GM18951 (cell line): ENCODE results near the gene LMX1A.

ENCODE experiments used
- POLR2A ChIP-seq: IDR thresholded peaks from 4 replicates; pipeline ENCODE4 v1.6.1; 2011; ENCODE audit warnings: mild to moderate bottlenecking; ENCODE audit not compliant: insufficient read length, insufficient read depth; ENCODE audit errors: extremely low read depth
- in situ Hi-C: fragments of 300-500 bp; cut with MboI; formaldehyde crosslinking; loops from one replicate; pipeline ENCODE4 v1.12.0; 2022; ENCODE audit warnings: low sequenced_read_pairs, mixed read lengths, inconsistent platforms; ENCODE audit not compliant: unreplicated experiment

LMX1A gene

DNA sequence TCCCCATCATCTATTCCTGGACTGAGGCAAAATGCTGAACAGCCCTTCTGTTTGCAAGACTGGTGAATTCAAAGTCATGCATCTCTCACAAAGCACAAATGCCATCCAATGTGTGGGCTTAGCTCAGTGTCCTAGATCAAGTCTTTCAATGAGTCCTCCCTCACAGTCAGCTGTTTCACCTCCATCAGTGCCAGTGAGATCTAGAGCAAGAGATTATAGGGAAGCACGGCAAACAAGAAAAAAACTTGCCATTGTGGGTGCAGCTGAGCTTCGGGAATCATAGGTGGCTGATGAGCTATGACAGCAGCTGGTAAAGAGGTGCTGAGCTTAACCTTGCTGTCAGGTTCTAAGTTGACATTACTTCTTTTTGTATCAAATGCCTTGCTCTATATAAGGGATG is 130.2 kb downstream of the LMX1A start:
- no peak for TF ChIP-seq POLR2A
- in situ Hi-C loops = no loop called here

DNA sequence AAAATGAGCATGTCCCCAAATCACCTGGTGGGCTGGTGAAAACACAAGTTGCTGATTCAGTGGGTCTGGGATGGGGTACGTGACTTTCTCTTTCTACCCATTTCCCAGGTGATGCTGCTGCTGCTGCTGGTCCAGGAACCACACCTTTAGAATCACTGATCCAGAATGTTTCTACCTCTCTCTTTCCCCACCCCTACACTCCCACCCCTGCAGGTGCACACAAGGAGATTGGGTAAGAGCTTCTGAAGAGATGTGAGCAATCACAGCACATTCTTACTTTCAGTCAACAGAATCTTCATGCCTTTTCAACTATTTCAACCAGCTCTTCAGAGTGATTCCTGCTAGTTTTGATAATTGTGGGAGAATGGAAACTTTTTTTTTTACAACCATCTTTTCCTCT is 130.9 kb downstream of the LMX1A start:
- TF ChIP-seq POLR2A = no peak

DNA sequence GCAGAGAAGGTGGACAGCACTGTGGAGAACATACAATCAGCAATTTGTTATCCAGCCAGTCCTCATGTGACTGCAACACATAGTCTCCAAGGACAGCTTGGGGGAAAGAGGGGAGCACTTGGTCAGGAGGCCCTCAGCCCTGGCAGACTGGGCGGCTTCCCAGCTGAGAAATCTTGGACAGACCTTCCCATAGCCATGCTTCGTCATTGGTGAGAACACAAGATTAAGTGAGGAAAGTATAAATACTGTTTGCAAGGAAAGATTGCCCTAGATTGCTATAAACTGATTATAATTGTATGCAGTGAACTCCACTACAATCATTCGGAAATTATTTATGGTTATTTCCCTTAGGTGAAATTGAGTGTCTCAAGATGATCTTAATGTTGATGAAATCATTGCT is 131.5 kb downstream of the LMX1A start:
- TF ChIP-seq POLR2A = no peak
- in situ Hi-C loops = no loop called here

More for the DNA sequence above, 130.9 kb downstream of the LMX1A start:
- in situ Hi-C loops = no loop called here

DNA sequence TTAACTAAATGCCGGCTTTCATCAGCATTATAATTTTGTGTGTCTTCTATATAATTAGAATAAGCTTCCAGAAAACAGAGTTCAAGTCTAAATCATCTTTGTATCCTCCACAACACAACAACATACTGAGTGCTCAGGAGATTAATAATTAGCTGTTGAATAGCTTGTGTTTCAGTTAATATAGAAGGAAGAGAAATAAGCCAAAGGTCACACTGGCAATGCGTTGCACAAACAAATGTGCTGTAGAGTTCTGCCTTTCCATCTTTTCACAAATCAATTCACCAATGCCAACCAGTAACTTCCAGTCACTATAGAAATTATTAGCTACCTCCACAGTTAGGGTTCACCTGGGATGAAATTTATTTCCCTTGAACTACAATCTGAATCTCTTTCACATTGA is 132.0 kb downstream of the LMX1A start:
- in situ Hi-C loops = no loop called here
- TF ChIP-seq POLR2A = no peak

DNA sequence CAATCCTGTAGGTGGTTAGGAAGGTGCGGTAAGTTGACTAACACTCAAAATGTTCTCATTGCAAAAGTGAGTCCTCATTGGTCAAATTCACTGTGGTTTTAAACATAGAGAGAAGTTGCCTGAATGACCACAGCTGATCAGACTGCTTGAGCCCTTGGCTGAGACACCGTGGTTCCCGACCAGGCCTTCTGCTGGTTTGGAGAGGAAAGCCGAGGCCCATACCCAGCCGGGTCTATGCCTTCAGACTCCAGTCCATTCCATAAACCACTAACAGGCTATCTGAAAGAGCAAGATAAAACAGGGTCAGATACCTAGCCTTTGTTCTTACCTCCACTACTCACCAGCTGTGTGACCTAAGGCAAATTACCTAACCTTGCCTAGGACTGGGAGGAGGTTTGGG is 133.9 kb downstream of the LMX1A start:
- TF ChIP-seq POLR2A = no peak

DNA sequence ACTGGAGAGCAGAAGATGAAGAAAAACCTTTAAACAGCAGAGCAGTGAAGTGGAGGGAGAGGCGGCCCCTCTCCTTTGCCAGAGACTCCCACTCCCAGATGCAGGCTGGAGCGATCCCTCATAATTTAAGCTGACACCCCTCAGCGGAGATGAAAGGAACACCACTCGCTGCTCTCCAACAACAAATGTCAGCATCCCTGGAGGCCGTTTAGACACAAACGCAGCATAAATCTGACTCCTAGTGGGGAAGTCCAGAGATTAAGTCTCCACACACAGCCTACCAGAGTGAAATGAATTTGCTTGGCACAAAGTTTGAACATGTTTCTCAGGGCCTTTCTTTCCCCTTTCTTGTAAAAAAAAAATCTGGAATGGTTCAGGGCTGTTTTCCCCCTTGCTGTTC is 137.8 kb downstream of the LMX1A start:
- no peak for TF ChIP-seq POLR2A

More for the DNA sequence above, 133.9 kb downstream of the LMX1A start:
- in situ Hi-C loops = no loop called here

DNA sequence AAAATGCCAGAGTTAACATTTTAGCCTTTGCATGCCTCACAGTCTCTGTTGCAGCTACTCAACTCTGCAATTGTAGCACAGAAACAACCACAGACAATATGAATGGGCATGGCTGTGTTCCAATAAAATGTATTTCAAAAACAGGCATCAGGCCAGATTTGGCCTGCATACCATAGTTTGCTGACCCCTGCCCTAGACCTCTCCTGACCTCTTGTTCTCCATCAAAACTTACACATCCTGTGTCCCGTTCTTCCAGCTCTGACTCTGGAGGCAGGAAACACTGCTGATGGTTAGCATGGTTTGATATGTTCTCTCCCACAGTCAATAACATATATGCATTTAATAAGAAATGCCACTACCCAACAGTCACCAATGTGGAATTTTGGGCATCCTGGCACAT is 138.6 kb downstream of the LMX1A start:
- TF ChIP-seq POLR2A = no peak
- in situ Hi-C loops = no loop called here

More for the DNA sequence above, 137.8 kb downstream of the LMX1A start:
- in situ Hi-C loops = no loop called here

DNA sequence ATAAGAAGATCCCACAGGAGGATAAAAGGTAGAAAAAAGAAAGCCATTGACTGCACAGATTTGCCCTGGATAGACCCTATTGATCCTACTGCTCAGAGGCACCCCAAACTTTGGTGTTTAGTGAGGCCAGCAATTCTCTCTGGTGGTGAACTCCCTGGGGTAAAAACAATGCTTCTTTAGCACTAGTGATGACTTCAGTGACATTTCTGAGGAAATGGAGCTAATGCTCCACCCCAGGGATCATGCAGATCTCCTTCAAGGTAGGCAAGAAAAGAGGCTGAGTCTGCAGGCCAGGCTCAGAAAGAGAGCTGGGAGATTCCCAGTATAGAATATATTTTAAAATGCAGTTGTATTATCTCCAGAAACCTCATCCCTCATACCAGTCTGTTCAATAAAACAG is 140.3 kb downstream of the LMX1A start:
- no peak for TF ChIP-seq POLR2A
- in situ Hi-C loops = no loop called here

DNA sequence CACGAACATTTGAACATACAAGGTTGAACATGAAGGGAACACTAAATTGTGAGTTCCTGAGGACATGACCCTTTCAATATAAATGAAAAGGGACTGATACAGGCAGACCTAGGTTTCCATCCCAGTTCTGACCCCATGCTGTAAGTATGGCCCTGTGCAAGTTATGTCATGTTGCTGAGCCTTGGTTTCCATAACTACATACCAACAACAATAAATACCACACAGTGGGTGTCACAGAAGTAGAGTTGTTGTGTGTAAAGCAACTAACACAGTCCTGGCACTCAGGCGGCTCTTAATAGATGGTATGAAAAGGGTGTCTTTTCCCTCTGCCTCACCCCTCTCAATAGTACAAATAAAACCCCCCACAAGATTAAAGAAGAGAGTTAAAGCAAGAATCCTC is 140.8 kb downstream of the LMX1A start:
- in situ Hi-C loops = no loop called here
- no peak for TF ChIP-seq POLR2A

DNA sequence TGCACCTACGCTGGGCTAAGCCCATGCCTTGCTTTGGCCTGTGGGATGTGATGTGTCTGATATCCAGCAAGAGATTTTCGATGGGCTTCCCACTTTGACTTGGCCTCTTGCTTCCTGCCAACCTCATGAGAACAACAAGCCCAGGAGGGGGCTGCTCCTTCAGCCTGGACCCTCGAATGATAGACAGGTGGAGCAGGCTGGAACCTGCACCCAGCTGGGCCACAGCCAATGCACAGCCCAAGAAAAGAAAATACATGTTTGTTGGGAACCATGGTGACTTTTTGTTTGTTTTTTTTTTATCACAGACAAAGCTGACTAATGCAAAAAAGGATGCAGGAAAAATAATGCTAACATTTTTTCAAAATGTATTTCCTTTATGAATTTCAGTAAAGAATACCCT is 144.3 kb downstream of the LMX1A start:
- in situ Hi-C loops = no loop called here
- no peak for TF ChIP-seq POLR2A

DNA sequence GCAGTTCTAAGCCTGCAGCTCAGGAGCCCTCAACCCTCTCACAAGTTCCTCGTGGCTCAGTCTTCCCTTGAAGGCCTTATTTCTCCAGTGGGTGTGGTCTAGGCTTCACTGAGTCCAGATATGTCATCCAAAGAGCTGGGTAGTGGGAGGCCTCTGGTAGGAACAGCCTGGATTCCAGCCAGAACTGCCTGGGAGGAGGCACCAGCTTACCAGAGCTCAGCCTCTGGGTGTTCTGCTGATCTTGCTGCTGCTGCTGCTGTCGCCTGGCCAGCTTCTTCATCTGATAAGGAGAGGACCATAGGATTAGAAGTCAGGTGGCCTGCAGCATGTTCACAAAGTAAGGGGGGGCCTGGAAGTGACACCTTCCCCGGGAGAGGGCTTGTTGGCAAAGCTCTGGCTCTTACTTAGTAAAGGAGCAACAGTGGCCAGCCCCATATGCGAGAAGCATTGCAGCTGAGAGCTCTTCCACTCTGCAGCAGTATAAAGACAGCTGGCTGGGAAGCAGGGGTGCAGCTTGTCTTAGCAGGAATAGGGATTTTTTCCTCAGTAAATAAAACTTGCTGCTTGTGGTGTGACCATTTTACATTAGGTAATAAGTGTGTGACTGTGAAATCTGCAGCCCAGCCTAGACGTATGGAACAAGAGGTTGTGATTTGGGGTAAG is 148.5 kb downstream of the LMX1A start:
- in situ Hi-C loops = no loop called here
- TF ChIP-seq POLR2A = no peak

DNA sequence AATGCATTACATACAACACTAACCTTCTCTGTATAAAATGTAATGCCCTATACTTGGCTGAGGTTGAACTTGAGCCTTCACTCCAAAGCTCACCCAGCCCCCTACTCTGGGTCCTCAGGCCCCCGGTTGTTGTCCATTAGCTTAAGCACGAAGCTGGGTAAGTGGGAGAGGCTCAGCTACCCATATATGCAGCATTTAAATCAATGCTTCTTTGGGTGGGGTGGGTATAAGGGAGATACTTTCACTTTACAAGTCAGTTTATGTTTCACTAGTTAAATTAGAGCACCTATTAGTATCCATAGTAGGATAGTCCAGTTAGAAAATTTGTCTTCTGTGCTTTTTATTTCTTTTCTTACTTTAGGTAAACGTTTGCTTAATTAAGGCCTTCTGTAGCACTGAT is 151.4 kb downstream of the LMX1A start:
- in situ Hi-C loops = no loop called here
- TF ChIP-seq POLR2A = no peak

DNA sequence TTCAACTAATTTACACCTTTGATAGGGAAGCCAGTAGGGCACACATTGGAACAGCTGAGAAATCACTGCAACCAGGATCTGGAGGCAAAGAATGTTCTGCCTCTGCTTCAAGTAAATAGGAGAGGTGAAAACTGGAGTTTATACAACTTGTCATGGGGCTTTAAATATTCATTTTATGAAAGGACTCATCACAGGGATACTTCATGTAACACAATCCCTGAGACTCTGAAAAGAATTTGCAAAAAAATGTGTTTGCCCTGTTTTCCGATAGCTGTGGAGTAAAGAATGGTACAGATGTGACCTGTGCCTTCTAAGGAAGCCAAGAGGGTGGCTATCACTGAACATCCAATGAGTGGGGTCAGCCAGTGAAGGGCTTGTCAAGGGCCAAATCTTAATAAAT is 152.0 kb downstream of the LMX1A start:
- in situ Hi-C loops = no loop called here
- TF ChIP-seq POLR2A = no peak

DNA sequence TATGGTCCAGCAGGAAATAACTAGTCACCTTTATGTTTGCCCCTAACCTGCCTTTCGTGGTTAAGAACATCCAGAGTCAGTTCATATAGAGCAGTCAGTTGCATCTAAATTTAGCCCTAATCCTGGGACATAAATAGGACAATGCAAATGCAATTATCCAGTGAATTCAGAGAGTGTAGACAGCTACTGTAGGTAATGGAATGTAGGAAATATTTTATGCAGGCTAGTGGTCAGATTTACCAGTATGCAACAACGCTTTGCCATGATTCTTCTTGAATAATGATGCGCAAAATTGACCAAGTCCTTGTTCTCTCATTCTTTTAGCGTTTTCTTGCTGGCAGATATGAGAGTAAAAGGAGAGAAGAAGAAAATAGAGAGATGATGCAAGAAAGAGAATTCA is 165.4 kb downstream of the LMX1A start:
- in situ Hi-C loops = no loop called here
- no peak for TF ChIP-seq POLR2A

DNA sequence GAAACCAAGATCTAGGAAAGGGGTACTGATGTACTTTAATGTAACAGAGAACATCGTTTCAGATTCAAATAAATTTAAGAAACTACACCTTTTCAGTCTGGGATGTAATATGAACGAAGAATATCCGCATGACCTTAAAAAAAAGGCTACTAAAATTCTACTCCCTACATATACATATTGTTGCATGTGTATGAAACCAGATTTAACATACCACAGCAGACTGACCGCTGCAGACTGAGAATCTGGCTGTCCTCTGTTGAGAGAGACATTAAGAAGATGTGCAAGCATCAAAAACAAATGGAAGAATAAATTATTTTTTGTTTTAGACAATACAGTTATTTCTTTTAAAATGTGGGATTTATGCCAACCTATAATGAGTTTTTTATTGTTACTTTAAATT is 166.6 kb downstream of the LMX1A start:
- TF ChIP-seq POLR2A = no peak
- in situ Hi-C loops = no loop called here

DNA sequence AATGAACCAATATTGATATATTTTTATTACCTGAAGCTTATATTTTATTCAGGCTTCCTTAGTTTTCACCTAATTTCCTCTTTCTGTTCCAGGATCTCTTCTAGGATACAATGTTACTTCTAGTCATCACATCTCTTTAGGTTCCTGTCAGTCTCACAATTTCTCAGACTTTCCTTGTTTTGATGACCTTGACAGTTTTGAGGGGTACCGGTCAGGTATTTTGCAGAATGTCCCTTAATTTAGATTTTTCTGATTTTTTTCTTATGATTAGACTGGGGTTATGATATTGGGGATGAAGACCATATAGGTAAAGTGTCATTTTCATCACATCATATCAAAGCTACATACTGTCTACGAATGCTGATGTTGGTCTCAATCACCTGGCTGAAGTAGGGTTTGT is 167.5 kb downstream of the LMX1A start:
- in situ Hi-C loops = no loop called here
- TF ChIP-seq POLR2A = no peak
